Measurements from ENCODE around the gene TRIM46. TPM values are rescaled to one million over a fixed set of nuclear protein-coding genes. Genes with fewer than 3 reads are reported as not detected.

Gene TRIM46
- total and polyA plus RNA-seq, 2 of the 13 experiments (the other 11 are each of a cell fraction or from before 2014, with no cell fraction given) = 0.04 to 0.09 TPM

DNA sequence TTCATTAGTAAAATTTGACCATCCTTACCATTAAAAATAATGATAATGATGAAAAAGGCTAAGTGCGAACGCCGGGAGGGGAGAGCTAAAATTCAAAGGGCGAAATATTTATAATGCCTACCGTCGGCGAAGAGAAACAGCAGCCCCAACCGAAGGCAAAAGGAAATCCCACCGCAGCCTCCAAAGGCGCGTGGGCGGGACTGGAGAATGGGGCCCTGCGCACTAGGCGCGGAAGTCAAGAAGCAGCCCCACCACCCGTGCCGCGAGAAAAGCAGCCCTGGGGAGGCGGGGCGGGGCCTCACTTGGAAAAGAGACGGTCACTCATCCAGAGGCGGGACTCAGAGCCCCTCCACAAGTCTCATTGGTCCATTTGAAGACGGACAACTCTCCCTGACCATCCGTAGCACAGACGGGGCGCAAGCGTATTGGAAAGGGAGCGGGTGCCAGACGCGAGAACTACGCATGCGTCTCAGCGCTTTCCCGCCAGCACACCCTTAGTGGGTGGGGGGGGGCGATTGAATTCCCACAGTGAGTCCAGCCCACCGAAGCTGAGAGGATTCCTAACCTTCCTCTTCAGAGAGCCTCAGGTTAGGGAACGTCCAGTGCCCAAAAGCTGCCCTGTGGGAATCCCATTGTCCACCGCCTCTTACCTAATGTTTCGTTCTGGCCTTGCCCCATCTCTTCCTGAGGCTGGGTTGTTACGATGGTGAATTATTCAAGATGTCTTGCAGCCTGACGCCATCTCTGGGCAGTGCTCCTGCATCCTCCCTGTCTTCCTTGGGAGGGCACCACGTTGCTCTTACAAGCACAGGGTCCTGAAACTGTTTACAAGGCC is 53.8 kb downstream of the TRIM46 start (continued):
- TF ChIP-seq RBAK (CRISPR knock-in tag; IDR thresholded peaks at IDR 0.05) (peak; percentile 65; the same call in 1 of the 2 replicates), KDM4B (CRISPR knock-in tag; IDR thresholded peaks at IDR 0.05) (0 out of 2 replicates have a peak, but pooled peaks have one; percentile 11), ATF7-NPFF (CRISPR knock-in tag; IDR thresholded peaks at IDR 0.05; ENCODE audit: low read depth) (peak; percentile 22; the same call in 1 of the 2 replicates), NFKBIZ (CRISPR knock-in tag; IDR thresholded peaks at IDR 0.05) (0 out of 2 replicates have a peak, but pooled peaks have one; percentile 25), MAZ (IDR thresholded peaks at IDR 0.05; ENCODE audit: borderline replicate concordance, low read depth, low read length) (peak; percentile 74; the same call in 1 of the 2 replicates), MAZ (CRISPR knock-in tag; IDR thresholded peaks at IDR 0.05; ENCODE audit: low read depth) (no peak), KLF16 (CRISPR knock-in tag; IDR thresholded peaks at IDR 0.05) (peak in 1 of 2 experiments; percentile 68; a peak in 1 of 4 replicates), MXI1 (IDR thresholded peaks at IDR 0.05; ENCODE audit: borderline replicate concordance, low read depth, low read length) (peak; percentile 56; the same call in 1 of the 3 replicates), PRMT3 (CRISPR knock-in tag; IDR thresholded peaks at IDR 0.05; ENCODE audit: borderline replicate concordance, low read depth) (no peak), ZNF883 (CRISPR knock-in tag; IDR thresholded peaks at IDR 0.05; ENCODE audit: not compliant biosample characterization) (peak; percentile 26), CSRNP2 (CRISPR knock-in tag; conservative IDR thresholded peaks at IDR 0.05; ENCODE audit: low read depth) (no peak), SMAD9 (CRISPR knock-in tag; IDR thresholded peaks at IDR 0.05) (0 out of 2 replicates have a peak, but pooled peaks have one; percentile 6), GATAD1 (CRISPR knock-in tag; IDR thresholded peaks at IDR 0.05) (peak; percentile 61), DRAP1 (CRISPR knock-in tag; IDR thresholded peaks at IDR 0.05) (peak; percentile 98)
- TF ChIP-seq, protein P1, sequence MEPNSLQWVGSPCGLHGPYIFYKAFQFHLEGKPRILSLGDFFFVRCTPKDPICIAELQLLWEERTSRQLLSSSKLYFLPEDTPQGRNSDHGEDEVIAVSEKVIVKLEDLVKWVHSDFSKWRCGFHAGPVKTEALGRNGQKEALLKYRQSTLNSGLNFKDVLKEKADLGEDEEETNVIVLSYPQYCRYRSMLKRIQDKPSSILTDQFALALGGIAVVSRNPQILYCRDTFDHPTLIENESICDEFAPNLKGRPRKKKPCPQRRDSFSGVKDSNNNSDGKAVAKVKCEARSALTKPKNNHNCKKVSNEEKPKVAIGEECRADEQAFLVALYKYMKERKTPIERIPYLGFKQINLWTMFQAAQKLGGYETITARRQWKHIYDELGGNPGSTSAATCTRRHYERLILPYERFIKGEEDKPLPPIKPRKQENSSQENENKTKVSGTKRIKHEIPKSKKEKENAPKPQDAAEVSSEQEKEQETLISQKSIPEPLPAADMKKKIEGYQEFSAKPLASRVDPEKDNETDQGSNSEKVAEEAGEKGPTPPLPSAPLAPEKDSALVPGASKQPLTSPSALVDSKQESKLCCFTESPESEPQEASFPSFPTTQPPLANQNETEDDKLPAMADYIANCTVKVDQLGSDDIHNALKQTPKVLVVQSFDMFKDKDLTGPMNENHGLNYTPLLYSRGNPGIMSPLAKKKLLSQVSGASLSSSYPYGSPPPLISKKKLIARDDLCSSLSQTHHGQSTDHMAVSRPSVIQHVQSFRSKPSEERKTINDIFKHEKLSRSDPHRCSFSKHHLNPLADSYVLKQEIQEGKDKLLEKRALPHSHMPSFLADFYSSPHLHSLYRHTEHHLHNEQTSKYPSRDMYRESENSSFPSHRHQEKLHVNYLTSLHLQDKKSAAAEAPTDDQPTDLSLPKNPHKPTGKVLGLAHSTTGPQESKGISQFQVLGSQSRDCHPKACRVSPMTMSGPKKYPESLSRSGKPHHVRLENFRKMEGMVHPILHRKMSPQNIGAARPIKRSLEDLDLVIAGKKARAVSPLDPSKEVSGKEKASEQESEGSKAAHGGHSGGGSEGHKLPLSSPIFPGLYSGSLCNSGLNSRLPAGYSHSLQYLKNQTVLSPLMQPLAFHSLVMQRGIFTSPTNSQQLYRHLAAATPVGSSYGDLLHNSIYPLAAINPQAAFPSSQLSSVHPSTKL (CRISPR knock-in tag; IDR thresholded peaks at IDR 0.05) = 0 out of 2 replicates have a peak, but pooled peaks have one; percentile 12
- TF ChIP-seq, protein P2, sequence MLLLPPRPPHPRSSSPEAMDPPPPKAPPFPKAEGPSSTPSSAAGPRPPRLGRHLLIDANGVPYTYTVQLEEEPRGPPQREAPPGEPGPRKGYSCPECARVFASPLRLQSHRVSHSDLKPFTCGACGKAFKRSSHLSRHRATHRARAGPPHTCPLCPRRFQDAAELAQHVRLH (CRISPR knock-in tag; IDR thresholded peaks at IDR 0.05; ENCODE audit: borderline replicate concordance, low read depth) = 0 out of 2 replicates have a peak, but pooled peaks have one; percentile 34
- TF ChIP-seq, protein P3, sequence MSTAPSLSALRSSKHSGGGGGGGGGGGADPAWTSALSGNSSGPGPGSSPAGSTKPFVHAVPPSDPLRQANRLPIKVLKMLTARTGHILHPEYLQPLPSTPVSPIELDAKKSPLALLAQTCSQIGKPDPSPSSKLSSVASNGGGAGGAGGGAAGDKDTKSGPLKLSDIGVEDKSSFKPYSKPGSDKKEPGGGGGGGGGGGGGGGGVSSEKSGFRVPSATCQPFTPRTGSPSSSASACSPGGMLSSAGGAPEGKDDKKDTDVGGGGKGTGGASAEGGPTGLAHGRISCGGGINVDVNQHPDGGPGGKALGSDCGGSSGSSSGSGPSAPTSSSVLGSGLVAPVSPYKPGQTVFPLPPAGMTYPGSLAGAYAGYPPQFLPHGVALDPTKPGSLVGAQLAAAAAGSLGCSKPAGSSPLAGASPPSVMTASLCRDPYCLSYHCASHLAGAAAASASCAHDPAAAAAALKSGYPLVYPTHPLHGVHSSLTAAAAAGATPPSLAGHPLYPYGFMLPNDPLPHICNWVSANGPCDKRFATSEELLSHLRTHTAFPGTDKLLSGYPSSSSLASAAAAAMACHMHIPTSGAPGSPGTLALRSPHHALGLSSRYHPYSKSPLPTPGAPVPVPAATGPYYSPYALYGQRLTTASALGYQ (CRISPR knock-in tag; IDR thresholded peaks at IDR 0.05) = no peak
- TF ChIP-seq, protein P4, sequence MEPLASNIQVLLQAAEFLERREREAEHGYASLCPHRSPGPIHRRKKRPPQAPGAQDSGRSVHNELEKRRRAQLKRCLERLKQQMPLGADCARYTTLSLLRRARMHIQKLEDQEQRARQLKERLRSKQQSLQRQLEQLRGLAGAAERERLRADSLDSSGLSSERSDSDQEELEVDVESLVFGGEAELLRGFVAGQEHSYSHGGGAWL (CRISPR knock-in tag; IDR thresholded peaks at IDR 0.05) = peak; percentile 52; the same call in 1 of the 2 replicates
